ENCODE measurements around the gene COL25A1. TPM values are rescaled to one million over a fixed set of nuclear protein-coding genes. Genes with fewer than 3 reads are reported as not detected.
"Not testable (repeated sequence)": the region's sequence is repeated elsewhere in the genome, so short reads cannot be mapped to it uniquely, and the experiment has no call there.

The COL25A1 gene
- total RNA-seq, 2 donors from 2014 or later, result 0.05 to 0.14 TPM

GRCh38 chr4:109037026-109037425, 265.4 kb downstream of the COL25A1 start:
- no peaks in the 10 kb centered on the region for H3K36me3 Mint-ChIP-seq (ENCODE audit: insufficient read depth in 2 of 2)
- no peak for ATAC-seq (replicated peaks in 1 of 2)
- H3K4me1 Mint-ChIP-seq (ENCODE audit: low read depth), result no peaks in the 10 kb centered on the region
- H3K4me3 Mint-ChIP-seq, result no peak overlapping the region
- no peaks in the 10 kb centered on the region for H3K9me3 Mint-ChIP-seq
- H3K27ac Mint-ChIP-seq, result no peak overlapping the region
- DNase-seq, result no peak
- H3K27me3 Mint-ChIP-seq (ENCODE audit: low read depth), result no peaks in the 10 kb centered on the region

GRCh38 chr4:109033993-109034392, 268.5 kb downstream of the COL25A1 start:
- no peaks in the 10 kb centered on the region for H3K27me3 Mint-ChIP-seq (ENCODE audit: low read depth)
- DNase-seq (no peak), ATAC-seq (replicated peaks in 1 of 2) (no peak)
- H3K27ac Mint-ChIP-seq, result no peak overlapping the region
- no peaks in the 10 kb centered on the region for H3K9me3 Mint-ChIP-seq
- H3K4me1 Mint-ChIP-seq (ENCODE audit: low read depth), result no peaks in the 10 kb centered on the region
- no peak overlapping the region for H3K4me3 Mint-ChIP-seq
- no peaks in the 10 kb centered on the region for H3K36me3 Mint-ChIP-seq (ENCODE audit: insufficient read depth in 2 of 2)

GRCh38 chr4:109032671-109033070, 269.8 kb downstream of the COL25A1 start:
- H3K27me3 Mint-ChIP-seq (ENCODE audit: low read depth), result no peaks in the 10 kb centered on the region
- H3K9me3 Mint-ChIP-seq, result no peaks in the 10 kb centered on the region
- H3K36me3 Mint-ChIP-seq (ENCODE audit: insufficient read depth in 2 of 2), result no peaks in the 10 kb centered on the region
- DNase-seq, result no peak
- H3K4me1 Mint-ChIP-seq (ENCODE audit: low read depth), result no peaks in the 10 kb centered on the region
- no peak overlapping the region for H3K27ac Mint-ChIP-seq
- no peak overlapping the region for H3K4me3 Mint-ChIP-seq
- no peak for ATAC-seq (replicated peaks in 1 of 2)

DNA sequence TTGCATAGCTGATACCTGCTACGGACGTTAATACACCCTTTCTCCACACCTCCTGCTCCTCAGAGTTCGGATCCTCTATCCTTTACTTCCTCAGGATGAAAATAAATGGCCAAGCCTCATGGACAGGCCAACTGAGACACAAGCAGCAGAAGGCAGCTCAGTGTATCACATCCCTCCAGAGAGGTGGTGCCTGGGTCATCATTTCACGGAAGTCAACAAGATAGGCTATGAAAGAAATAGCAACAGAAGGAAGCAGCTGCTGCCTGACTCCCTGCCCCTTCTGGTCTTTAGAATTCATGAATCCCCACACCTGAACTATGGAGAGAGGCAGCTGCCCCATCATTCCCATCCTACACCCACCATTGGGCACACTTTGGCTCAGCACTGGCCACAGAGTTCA, 272.5 kb downstream of the COL25A1 start:
- Mint-ChIP-seq H3K4me3 (no peak overlapping the region), H3K9me3 (no peaks in the 10 kb centered on the region), H3K4me1 (ENCODE audit: low read depth) (no peaks in the 10 kb centered on the region), H3K27ac (no peak overlapping the region), H3K27me3 (ENCODE audit: low read depth) (no peaks in the 10 kb centered on the region), H3K36me3 (ENCODE audit: insufficient read depth in 2 of 2) (no peaks in the 10 kb centered on the region)
- DNase-seq (no peak), ATAC-seq (replicated peaks in 1 of 2) (no peak)

GRCh38 chr4:109027016-109027500, 275.4 kb downstream of the COL25A1 start:
- no peak for DNase-seq
- H3K27me3 Mint-ChIP-seq (ENCODE audit: low read depth), result no peaks in the 10 kb centered on the region

GRCh38 chr4:109026588-109026987, 275.9 kb downstream of the COL25A1 start:
- DNase-seq (no peak), ATAC-seq (replicated peaks in 1 of 2) (no peak)
- Mint-ChIP-seq H3K4me1 (ENCODE audit: low read depth) (no peaks in the 10 kb centered on the region), H3K9me3 (peaks cover 5 to 6% of the 10 kb centered on the region in 2 donors), H3K27me3 (ENCODE audit: low read depth) (no peaks in the 10 kb centered on the region), H3K36me3 (ENCODE audit: insufficient read depth in 2 of 2) (peaks cover 4 to 6% of the 10 kb centered on the region in 2 donors), H3K4me3 (no peak overlapping the region), H3K27ac (no peak overlapping the region)

More at GRCh38 chr4:109027016-109027500, 275.4 kb downstream of the COL25A1 start:
- no peak overlapping the region for H3K27ac Mint-ChIP-seq
- H3K4me1 Mint-ChIP-seq (ENCODE audit: low read depth), result no peaks in the 10 kb centered on the region
- H3K4me3 Mint-ChIP-seq, result no peak overlapping the region
- no peak for ATAC-seq (replicated peaks in 1 of 2)
- H3K36me3 Mint-ChIP-seq (ENCODE audit: insufficient read depth in 2 of 2), result peaks cover 1 to 4% of the 10 kb centered on the region in 2 donors
- H3K9me3 Mint-ChIP-seq, result peaks cover 2 to 4% of the 10 kb centered on the region in 2 donors

DNA sequence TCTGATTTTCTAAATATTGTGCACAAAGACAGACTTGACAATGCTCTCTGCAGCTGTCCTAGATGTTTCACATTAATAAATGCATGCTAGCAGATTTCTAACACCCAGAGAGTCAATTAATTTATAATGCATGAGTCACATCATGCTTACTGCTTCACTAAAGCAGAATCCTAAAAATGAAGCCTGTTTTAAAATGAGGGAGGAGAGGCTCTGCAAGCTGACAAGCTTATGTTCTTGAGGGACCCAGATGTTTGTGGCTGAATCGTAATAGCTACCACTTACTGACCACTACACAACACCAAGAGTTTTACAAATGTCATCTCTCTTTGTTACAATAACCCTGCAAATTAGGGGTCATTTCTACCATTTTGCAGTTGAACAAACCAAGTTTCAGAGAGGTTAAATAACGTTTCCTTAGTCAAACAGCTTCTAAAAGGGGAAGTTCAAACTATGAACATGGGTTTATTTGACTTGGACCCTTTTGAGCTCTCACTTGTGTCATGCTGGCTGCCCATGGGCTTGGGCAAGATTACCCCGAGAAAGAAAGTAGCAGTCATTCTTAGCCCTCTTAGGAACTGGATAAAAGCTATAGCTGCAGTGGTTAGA, 276.9 kb downstream of the COL25A1 start:
- DNase-seq, result no peak
- H3K4me1 Mint-ChIP-seq (ENCODE audit: low read depth), result no peaks in the 10 kb centered on the region

GRCh38 chr4:109022961-109023360, 279.5 kb downstream of the COL25A1 start:
- Mint-ChIP-seq H3K4me1 (ENCODE audit: low read depth) (no peaks in the 10 kb centered on the region), H3K27me3 (ENCODE audit: low read depth) (no peaks in the 10 kb centered on the region), H3K9me3 (peaks cover 6 to 9% of the 10 kb centered on the region in 2 donors), H3K27ac (no peak overlapping the region), H3K4me3 (no peak overlapping the region), H3K36me3 (ENCODE audit: insufficient read depth in 2 of 2) (peaks cover 4 to 6% of the 10 kb centered on the region in 2 donors)
- ATAC-seq (replicated peaks in 1 of 2) (no peak), DNase-seq (no peak)

More for the DNA sequence above, 276.9 kb downstream of the COL25A1 start:
- ATAC-seq (replicated peaks in 1 of 2), result no peak
- Mint-ChIP-seq H3K27me3 (ENCODE audit: low read depth) (no peaks in the 10 kb centered on the region), H3K9me3 (peaks cover 6 to 9% of the 10 kb centered on the region in 2 donors), H3K27ac (no peak overlapping the region), H3K4me3 (no peak overlapping the region), H3K36me3 (ENCODE audit: insufficient read depth in 2 of 2) (peaks cover 4 to 6% of the 10 kb centered on the region in 2 donors)

GRCh38 chr4:109021630-109022029, 280.8 kb downstream of the COL25A1 start:
- not testable (repeated sequence) for H3K4me1 Mint-ChIP-seq (ENCODE audit: low read depth); H3K36me3 Mint-ChIP-seq (ENCODE audit: insufficient read depth in 2 of 2); H3K4me3 Mint-ChIP-seq; H3K27me3 Mint-ChIP-seq (ENCODE audit: low read depth); H3K27ac Mint-ChIP-seq; DNase-seq; ATAC-seq (replicated peaks in 1 of 2); H3K9me3 Mint-ChIP-seq

DNA sequence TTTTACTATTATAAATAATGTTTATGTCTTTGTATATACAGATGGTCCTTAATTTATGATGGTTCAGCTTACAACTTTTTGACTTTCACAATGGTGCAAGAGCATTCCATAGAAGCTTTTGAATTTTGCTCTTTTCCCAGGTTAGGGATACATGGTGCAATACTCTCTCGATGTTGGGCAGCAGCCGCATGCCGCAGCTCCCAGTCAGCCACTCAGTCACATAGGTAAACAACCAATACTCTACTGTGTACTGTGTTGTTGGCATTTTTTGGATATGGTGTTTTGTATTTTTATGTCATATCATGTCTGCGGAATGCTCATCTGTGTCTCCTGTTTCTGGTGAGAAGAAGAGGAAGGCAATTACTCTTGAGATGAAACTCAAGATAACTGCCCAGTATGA, 281.6 kb downstream of the COL25A1 start:
- H3K9me3 Mint-ChIP-seq, result peaks cover 6 to 9% of the 10 kb centered on the region in 2 donors
- no peak overlapping the region for H3K27ac Mint-ChIP-seq
- no peaks in the 10 kb centered on the region for H3K4me1 Mint-ChIP-seq (ENCODE audit: low read depth)
- DNase-seq (no peak), ATAC-seq (replicated peaks in 1 of 2) (no peak)
- H3K27me3 Mint-ChIP-seq (ENCODE audit: low read depth), result no peaks in the 10 kb centered on the region
- H3K4me3 Mint-ChIP-seq, result no peak overlapping the region
- peaks cover 4 to 6% of the 10 kb centered on the region in 2 donors for H3K36me3 Mint-ChIP-seq (ENCODE audit: insufficient read depth in 2 of 2)

- ATAC-seq (replicated peaks in 1 of 2), result no peak
- Mint-ChIP-seq H3K4me3 (no peak overlapping the region), H3K27ac (no peak overlapping the region), H3K27me3 (ENCODE audit: low read depth) (no peaks in the 10 kb centered on the region), H3K36me3 (ENCODE audit: insufficient read depth in 2 of 2) (no peaks in the 10 kb centered on the region), H3K9me3 (peaks cover 0 to 4% of the 10 kb centered on the region in 2 donors), H3K4me1 (ENCODE audit: low read depth) (no peaks in the 10 kb centered on the region)
- DNase-seq, result no peak
These were observed 286.3 kb downstream of the COL25A1 start for GRCh38 chr4:109016200-109016599.

- DNase-seq (no peak), ATAC-seq (replicated peaks in 1 of 2) (no peak)
- Mint-ChIP-seq H3K9me3 (no peaks in the 10 kb centered on the region), H3K27me3 (ENCODE audit: low read depth) (no peaks in the 10 kb centered on the region), H3K4me1 (ENCODE audit: low read depth) (no peaks in the 10 kb centered on the region), H3K36me3 (ENCODE audit: insufficient read depth in 2 of 2) (no peaks in the 10 kb centered on the region), H3K4me3 (no peak overlapping the region), H3K27ac (no peak overlapping the region)
These were observed 287.0 kb downstream of the COL25A1 start for GRCh38 chr4:109015413-109015810.

DNA sequence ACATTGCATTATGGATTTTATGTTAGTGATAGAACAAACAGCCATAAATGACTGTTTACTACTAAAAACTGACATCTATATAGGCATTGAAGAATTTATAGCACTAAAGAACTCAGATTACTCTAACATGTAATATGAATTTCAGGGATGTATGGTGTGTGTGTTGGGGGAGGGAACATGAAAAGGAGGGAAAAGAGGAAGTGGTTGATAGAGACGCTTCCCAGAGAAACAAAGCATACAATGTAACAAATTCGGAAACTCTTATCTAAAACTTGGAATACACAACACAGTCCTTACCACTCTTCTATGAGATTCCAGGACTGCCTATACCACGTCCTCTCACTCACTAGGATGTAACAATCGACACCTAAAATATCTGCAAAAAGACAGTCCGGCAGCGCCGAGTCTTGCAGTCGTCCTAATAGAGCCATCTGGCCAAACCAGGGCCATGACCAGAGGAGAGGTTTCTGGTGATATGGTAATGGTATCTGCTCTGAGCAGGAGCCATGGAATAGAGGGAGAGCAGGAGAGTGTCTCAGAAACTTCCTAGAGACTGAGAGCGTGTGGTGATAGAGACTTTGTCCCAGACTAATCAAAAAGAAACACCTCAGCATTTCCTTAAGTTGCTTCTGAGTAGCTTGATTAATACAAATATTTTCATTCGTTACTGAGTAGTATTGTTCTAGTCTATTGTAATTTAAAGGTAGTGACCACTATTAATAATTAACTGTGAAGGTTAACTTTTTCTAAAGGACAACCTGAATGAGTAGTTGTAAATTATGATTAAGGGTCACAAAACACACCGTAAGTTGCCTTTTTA, 287.7 kb downstream of the COL25A1 start:
- no peaks in the 10 kb centered on the region for H3K36me3 Mint-ChIP-seq (ENCODE audit: insufficient read depth in 2 of 2)
- no peaks in the 10 kb centered on the region for H3K4me1 Mint-ChIP-seq (ENCODE audit: low read depth)
- DNase-seq (no peak), ATAC-seq (replicated peaks in 1 of 2) (no peak)
- H3K4me3 Mint-ChIP-seq, result no peak overlapping the region
- no peaks in the 10 kb centered on the region for H3K9me3 Mint-ChIP-seq
- H3K27me3 Mint-ChIP-seq (ENCODE audit: low read depth), result no peaks in the 10 kb centered on the region
- no peak overlapping the region for H3K27ac Mint-ChIP-seq
